ENCODE data around the gene IFITM10.

The IFITM10 gene

GRCh38 chr11:1733716-1734640 lies 16.4 kb downstream of the IFITM10 start:
- POLR2A ChIA-PET = no interaction called here
- DNase-seq (ENCODE audit: extremely low spot score) = no peak
- CTCF ChIA-PET = interaction anchor here (1.3 to 2.7 kb wide), 3 partner anchors 23 to 99 kb away, joined by 3 to 7 read pairs (median 6); no protein-coding TSS in a partner anchor
- no peak for TF ChIP-seq CTCF (IDR thresholded peaks at IDR 0.05; ENCODE audit: control extremely low read depth, extremely low read depth, low read depth, missing control alignments)

- ChIA-PET CTCF (interaction anchor here (1.3 to 2.7 kb wide), 3 partner anchors 24 to 100 kb away, joined by 3 to 7 read pairs (median 6); no protein-coding TSS in a partner anchor), POLR2A (no interaction called here)
- no peak for DNase-seq (ENCODE audit: extremely low spot score)
- no peak for TF ChIP-seq CTCF (IDR thresholded peaks at IDR 0.05; ENCODE audit: control extremely low read depth, extremely low read depth, low read depth, missing control alignments)
These were observed 17.2 kb downstream of the IFITM10 start for GRCh38 chr11:1733009-1733715.

GRCh38 chr11:1732418-1733008 lies 17.9 kb downstream of the IFITM10 start:
- ChIA-PET CTCF (interaction anchor here (1.3 to 2.7 kb wide), 2 partner anchors 25 to 39 kb away, joined by 3 to 7 read pairs; no protein-coding TSS in a partner anchor), POLR2A (no interaction called here)
- no peak for TF ChIP-seq CTCF (IDR thresholded peaks at IDR 0.05; ENCODE audit: control extremely low read depth, extremely low read depth, low read depth, missing control alignments)
- no peak for DNase-seq (ENCODE audit: extremely low spot score)

- ChIA-PET POLR2A (no interaction called here), CTCF (interaction anchor here (2.7 kb wide), 1 partner anchor 38 kb away, joined by 7 read pairs; no protein-coding TSS in a partner anchor)
- TF ChIP-seq CTCF (IDR thresholded peaks at IDR 0.05; ENCODE audit: control extremely low read depth, extremely low read depth, low read depth, missing control alignments) = no peak
- no peak for DNase-seq (ENCODE audit: extremely low spot score)
These were observed 18.8 kb downstream of the IFITM10 start for GRCh38 chr11:1731451-1732059.

GRCh38 chr11:1730059-1730629 lies 20.3 kb downstream of the IFITM10 start:
- DNase-seq (ENCODE audit: extremely low spot score) = no peak
- no peak for TF ChIP-seq CTCF (IDR thresholded peaks at IDR 0.05; ENCODE audit: control extremely low read depth, extremely low read depth, low read depth, missing control alignments)
- CTCF ChIA-PET = interaction anchor here (1.8 kb wide), 1 partner anchor 36 kb away, joined by 6 read pairs; no protein-coding TSS in a partner anchor
- POLR2A ChIA-PET = no interaction called here

Data from GM10248 (cell line).